HG02678 (cell line): Measurements from ENCODE around the gene SSNA1.

ENCODE experiments used
- ATAC-seq: cut with Tn5 transposase; IDR thresholded peaks from one replicate; pipeline ENCODE4 v1.9.1; 2021; ENCODE audit warnings: mild to moderate bottlenecking, moderate library complexity; ENCODE audit not compliant: unreplicated experiment

The SSNA1 gene

GRCh38 chr9:137152844-137153405, 35.6 kb upstream of the SSNA1 start:
- no peak for ATAC-seq

- ATAC-seq, result no peak
Observed at GRCh38 chr9:137156567-137157375, 31.7 kb upstream of the SSNA1 start.

- no peak for ATAC-seq
Observed at GRCh38 chr9:137157618-137158415, 30.7 kb upstream of the SSNA1 start.

GRCh38 chr9:137158625-137159024, 29.9 kb upstream of the SSNA1 start:
- ATAC-seq, result no peak

- no peak for ATAC-seq
Observed at GRCh38 chr9:137159105-137160053, 29.1 kb upstream of the SSNA1 start.

GRCh38 chr9:137160054-137160425, 28.4 kb upstream of the SSNA1 start:
- ATAC-seq, result no peak

GRCh38 chr9:137160716-137161557, 27.5 kb upstream of the SSNA1 start:
- ATAC-seq, result no peak

- no peak for ATAC-seq
Observed at GRCh38 chr9:137161558-137162486, 26.7 kb upstream of the SSNA1 start.

- ATAC-seq, result no peak
Observed at GRCh38 chr9:137162505-137163364, 25.7 kb upstream of the SSNA1 start.

GRCh38 chr9:137163365-137163715, 25.1 kb upstream of the SSNA1 start:
- ATAC-seq, result no peak

GRCh38 chr9:137163805-137164204, 24.7 kb upstream of the SSNA1 start:
- no peak for ATAC-seq

GRCh38 chr9:137164370-137165249, 23.9 kb upstream of the SSNA1 start:
- no peak for ATAC-seq

GRCh38 chr9:137165250-137165836, 23.1 kb upstream of the SSNA1 start:
- no peak for ATAC-seq

- ATAC-seq, result no peak
Observed at GRCh38 chr9:137166380-137167229, 21.9 kb upstream of the SSNA1 start.

- no peak for ATAC-seq
Observed at GRCh38 chr9:137167277-137167746, 21.2 kb upstream of the SSNA1 start.
